HG03354 (cell line): ENCODE data around the gene SLC25A17.
"Not testable (repeated sequence)": the region's sequence is repeated elsewhere in the genome, so short reads cannot be mapped to it uniquely, and the experiment has no call there.

Experiments
- ATAC-seq: cut with Tn5 transposase; IDR thresholded peaks from one replicate; pipeline ENCODE4 v1.9.1; 2021; ENCODE audit warnings: mild to moderate bottlenecking; ENCODE audit not compliant: unreplicated experiment, poor library complexity, severe bottlenecking

The SLC25A17 gene

DNA sequence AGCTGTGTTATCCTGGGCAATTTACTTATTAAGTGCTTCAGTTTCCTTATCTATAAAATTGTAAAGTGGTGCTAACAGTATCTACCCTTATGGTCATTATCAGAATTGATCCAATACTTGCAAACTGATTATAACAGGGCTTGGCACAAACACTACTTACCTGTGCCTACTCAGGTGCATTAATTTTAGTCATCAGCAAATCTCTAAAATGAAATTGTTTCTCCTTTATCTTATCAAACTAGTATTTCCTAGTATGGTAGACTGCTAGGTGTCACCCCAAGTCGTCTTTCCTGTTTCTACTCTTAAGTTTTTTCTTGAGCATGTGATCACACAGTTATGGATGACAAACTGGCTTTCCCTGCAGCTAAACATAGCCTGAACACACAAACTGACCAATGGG lies 4.3 kb upstream of the SLC25A17 start:
- ATAC-seq, result no peak

DNA sequence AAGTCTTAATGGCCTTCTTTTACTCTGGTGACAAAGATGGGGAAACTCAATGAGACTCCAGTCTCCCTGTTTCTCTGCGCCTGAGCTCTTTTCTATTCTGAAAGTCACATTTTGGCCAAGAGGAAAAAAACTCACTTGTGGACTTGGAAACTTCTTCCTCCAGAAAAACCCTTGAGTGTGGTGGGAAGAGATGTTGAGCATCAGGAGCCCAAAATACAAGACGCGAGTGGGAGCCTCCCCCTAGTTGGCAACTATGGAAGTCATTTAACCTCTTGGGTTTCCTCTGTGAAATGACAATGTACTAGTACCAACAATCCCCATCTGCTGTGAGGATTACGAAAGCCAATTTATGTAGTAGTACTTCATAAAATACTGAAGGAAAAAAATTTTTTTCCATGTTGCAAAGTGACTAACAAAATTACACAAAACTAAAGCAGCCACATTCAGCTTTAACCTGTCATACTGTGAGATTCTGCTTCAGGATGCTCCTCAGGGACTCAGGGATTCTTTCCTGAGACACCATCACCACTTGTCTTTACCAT lies 524 bp upstream of the SLC25A17 start:
- ATAC-seq, result no peak

DNA sequence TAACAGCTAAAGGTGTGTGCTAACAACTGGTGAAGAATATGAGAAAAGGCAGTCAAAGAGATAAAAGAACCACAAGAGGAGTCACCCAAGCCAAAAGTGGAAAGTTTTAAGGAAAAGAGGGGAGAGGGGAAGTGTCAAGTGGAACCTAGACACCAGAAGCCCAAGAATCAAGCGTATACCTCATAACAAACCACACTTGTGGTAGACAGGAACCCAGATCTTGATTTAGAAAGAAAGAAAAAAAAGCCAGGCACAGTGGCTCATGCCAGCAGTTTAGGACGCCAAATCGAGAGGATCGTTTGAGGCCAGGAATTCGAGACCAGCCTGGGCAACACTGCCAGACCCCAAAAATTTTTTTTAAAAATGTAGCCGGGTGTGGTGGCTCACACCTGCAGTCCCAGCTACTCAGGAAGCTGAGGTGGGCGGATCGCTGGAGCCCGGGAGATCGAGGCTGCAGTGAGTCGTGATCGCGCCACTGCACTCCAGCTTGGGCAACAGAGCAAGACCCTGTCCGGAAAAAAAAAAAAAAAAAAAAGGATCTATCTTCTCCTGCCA lies 877 bp downstream of the SLC25A17 start:
- ATAC-seq, result no peak

DNA sequence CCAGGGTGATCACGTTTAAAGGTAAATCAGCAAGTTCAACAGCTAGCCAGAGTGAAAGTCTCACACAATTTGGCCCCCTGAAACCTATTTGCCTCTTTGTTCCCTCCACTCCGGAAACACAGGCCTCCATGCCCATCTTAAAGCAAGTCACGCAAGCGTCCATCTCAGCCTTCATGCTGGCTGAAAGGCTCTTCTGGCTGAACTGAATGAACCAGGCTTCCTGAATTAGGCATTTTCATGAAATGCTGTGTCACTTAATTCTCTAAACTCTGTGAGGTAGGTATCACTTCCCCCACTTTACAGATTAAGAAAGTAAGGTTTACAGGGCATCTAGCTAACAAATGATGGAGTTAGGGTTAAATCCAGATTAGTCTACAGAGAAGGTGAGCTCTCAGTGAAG lies 1.4 kb downstream of the SLC25A17 start:
- ATAC-seq, result no peak

DNA sequence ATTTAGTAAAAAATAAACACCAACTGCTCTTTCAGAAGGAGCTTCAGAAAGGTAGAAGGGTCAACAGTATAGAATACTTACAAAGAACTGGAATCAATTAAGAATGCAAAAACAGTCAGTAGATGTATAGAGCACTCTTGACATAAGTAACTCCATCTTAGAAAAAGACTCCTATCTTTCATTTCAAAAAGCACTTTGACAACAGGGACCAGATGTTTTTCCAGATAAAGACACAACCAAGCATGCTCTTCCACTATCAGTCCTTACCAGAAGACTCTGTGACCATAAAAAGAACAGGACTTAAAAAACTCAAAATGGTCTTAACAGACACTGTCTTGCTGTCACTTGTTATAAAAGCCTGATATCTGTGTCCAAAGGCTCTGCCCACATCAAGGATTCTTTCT lies 5.2 kb downstream of the SLC25A17 start:
- ATAC-seq, result no peak

DNA sequence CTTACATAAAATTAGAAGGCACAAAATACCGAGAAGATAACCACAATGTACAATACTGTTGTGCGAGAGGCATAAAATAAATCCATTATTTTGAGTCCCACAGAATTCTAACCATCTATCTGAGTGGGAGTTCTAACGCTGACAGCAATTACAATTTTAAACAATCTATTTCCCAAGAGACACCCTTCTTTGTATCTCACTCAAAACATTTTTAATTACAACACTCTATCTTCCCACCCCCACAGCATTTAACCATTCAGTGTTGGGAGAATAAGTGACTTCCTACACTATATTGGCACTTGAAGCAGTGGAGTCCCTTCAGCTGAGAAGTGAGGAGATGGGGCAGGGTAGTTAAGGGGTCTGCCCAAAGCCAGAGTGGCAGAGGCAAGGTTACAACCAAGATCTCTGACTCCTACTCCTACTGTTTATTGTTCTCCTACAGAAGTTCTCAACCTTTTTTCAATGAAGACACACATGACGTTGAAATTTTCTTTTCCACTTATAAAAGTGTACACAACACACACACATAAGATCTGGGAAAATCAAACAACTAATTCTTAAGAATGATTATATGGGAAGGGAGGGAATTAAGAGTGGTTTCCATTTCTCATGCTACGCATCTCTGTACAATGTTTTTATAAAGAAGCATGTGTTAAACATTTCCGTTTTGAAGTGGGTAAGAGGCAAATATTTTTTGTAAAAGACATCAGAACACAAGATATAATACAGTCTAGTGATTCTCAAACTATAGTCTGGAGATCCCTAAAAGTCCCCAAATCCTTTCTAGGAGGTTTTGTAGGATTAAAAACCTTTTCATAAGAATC lies 10.9 kb downstream of the SLC25A17 start:
- ATAC-seq, result no peak

DNA sequence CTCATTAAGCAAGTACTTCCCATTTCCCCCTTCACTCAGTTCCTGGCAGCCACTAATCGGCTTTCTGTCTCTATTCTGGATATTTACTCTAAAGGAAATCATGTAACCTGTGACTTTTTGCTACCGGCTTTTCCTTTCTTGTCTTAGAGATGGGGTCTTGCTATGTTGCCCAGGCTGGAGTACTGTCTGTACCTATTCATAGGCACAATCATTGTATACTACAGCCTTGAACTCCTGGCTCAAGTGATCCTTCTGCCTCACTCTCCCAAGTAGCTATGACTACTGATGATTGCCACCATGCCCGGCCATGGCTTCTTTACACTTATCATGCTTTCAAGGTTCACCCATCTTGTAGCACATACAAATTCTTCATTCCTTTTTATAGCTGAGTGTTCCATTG lies 12.4 kb downstream of the SLC25A17 start:
- ATAC-seq, result no peak

DNA sequence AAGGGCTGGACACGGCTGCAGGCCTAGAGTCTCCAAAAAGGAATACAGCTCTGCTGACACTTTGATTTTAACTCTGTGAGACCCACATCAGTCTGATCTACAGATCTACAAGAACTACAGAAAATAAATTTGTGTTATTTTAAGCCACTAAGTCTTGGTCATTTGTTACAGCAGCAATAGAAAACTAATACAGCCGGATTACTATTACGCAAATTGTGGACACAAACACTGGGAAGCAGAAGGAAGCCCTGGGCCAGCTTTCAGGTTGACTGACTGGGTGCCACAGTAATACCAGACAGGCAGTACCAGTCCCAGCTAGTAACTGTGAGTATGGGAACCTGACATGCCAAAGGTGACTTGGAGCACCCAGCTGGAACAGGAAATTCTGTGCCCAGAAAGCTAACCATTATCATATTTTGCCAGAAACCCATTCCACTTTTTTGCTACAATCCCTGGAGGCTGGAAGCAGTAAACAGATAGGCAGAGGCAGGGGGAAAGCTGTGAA lies 13.4 kb downstream of the SLC25A17 start:
- no peak for ATAC-seq

DNA sequence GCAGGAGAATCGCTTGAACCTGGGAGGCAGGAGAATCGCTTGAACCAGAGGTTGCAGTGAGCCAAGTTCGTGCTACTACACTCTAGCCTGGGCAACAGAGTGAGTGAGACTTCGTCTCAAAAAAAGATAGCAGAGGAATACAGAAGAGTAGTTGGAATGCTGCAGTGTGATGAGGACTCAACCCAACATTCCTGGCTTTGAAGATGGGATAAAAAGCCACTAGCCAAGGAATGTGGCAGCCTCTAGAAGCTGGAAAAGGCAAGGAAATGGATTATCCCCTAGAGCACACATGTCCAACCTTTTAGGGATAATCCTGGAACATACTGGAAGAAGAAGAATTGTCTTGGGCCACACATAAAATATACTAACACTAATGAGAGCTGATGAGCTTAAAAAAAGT lies 13.9 kb downstream of the SLC25A17 start:
- ATAC-seq, result no peak

DNA sequence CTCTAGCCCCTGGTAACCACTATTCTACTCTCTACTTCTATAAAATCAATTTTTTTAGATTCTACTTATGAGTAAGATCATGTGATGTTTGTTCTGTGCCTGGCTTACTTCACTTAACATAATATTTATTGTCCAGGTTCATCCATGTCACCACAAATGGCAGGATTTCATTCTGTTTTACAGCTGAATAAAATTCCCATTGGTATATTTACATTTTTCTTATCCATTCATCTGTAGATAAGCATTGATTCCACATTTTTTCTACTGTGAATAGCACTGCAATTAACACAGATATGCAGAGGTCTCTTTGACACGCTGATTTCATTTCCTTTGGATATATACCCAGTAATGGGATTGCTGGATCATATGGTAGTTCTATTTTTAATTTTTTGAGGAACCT lies 15.8 kb downstream of the SLC25A17 start:
- no peak for ATAC-seq

DNA sequence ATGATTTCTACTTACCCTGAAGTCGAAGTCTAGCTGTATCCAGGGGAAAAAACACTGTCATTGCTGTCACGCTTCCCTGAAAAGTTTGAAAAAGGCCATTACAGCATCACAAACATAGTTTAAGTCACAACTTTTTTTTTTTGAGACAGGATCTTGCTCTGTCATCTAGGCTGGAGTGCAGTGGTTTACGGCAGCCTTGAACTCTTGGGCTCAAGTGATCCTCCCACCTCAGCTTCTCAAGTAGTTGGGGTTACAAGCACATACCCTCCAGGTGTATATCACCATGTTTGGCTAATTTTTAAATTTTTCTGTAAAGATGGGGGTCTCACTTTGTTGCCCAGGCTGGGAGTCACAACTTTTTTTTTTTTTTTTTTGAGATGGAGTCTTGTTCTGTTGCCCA lies 20.1 kb downstream of the SLC25A17 start:
- no peak for ATAC-seq

DNA sequence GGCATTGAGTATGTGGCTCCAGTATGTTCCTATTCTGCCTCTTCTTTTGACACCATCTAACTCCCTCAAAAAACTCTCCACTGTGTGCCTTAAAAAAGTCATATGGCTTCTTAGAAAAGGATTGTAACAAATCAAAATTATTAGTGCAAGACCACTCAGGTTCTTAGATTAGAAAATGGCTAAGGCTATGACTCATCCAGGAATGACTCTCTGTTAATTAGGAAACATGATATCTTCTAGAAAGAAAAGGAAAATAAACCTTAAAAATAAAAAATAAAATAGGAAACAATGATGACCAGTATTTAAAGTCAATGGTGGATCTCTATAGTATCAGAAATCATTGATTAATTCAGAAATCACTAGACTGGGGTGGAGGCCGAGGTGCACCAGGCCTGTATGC lies 21.7 kb downstream of the SLC25A17 start:
- ATAC-seq, result no peak

DNA sequence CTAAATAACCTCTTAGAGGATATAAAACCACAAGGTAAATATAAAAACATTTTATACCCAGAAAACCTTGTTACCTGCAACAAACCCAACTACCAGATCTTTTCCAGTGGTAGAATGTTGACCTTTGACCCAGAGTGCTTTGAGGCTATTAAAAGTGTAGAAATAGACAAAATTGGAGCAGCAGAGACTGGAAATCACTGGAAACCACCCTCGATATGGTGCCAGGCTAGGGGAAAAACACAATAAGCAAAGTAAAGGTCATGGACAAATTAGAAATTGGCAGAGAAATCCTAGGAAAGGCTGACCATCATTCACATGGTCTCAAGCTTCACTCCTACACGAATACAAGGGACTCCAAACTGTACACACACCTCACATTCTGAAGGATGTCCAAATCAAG lies 26.7 kb downstream of the SLC25A17 start:
- ATAC-seq, result no peak

DNA sequence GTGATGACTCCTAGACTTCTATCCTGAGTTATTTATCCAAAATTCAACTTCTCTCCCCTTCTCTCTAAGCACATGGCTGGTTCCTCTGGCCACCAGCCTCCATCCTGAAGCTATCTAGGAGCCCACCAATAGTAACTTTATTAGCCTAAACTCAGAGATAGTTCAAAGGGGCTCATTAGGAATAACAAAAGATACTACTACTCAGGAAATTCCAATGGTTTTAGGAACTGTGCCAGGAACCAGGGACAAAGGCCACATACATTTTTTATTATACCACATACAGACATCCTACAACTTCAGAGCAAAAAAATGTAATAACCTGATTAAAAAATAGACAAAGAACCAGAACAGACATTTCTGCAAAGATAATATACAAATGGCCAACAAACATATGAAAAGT lies 27.9 kb downstream of the SLC25A17 start:
- ATAC-seq, result no peak

DNA sequence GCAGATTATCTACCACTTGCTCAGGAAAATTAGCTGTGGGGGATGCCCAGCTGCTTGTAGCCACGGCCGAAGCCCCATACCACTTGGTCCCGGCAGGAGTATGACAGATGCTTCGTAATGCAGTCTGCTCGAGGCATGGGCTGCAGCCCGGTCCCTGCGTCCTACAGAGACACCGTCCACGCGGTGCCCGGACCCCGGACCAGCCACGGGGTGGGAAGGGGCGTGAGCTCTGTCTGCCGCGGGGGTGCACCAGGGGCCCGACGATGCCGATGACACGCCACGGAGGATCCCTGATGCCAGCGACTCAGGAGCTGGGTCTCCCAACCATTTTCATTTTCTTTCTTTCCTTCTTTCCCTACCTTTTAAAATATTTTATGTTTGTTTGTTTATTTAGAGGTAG lies 30.0 kb downstream of the SLC25A17 start:
- no peak for ATAC-seq

DNA sequence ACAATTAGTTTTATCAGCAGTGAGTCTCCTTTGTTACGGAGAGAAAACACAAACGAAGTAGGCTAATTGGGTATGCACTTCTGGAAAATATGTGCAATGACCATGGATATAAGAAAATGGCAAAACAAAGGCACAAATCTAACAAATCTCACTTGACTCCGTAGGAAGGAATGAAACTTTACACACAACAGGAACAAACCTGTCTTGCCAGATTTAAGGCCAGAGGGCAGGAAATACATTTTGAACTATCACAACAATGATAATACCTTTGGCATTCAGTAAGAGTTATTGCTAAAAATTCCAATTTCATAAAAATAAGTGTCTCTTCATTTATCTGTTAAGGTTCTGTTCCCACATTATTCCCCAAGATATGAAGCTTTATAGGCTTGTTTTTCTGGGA lies 36.6 kb downstream of the SLC25A17 start:
- ATAC-seq, result no peak

DNA sequence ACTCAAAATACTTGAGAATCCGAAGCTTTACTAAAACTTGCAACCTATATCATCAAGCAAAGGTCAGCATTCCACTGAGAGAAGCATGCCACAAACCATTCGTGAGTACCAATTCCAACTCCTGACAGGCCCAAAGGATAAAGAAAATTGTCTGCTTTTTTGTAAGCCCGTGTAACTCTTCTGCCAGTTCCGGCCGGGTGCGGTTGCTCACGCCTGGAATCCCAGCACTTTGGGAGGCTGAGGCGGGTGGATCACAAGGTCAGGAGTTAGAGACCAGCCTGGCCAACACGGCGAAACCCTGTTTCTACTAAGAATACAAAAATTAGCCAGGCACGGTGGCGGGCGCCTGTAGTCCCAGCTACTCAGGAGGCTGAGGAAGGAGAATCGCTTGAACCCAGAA lies 37.4 kb downstream of the SLC25A17 start:
- not testable (repeated sequence) for ATAC-seq

DNA sequence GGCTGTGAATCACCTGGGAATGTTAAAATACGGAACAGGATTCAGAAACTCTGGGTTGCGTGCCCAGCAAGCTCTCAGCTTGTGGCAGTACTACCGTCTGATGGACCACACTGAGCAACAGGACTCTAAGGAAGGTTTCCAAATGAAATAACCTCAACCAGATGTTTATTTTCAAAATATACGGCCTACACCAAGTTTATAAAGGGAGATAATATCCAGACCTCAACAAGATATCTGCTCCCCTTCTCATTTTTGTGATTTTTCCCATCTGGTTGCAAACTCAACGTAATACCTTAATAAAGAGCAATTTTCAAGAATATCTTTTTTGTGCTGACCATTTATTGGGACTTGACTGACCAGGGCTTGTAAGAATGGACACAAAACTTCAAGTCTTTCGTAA lies 49.4 kb downstream of the SLC25A17 start:
- ATAC-seq, result no peak

DNA sequence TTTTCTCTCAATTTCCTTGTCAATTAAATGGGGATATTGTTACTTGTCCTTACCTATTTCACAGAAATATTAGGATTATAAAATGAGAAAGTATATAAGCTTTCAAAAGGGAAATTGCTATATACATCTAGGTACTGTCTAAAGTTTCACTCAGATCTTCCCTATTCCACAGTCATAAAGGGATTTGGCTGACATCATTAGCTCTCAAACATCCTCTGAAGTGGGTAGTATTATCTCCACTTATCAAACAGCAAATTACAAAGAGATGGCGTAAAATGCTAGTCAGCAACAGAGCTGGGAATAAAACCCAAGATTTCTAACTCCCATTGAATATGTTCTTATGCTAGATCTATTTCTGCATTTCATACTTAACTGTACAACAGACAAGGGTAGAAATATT lies 50.9 kb downstream of the SLC25A17 start:
- ATAC-seq, result no peak

DNA sequence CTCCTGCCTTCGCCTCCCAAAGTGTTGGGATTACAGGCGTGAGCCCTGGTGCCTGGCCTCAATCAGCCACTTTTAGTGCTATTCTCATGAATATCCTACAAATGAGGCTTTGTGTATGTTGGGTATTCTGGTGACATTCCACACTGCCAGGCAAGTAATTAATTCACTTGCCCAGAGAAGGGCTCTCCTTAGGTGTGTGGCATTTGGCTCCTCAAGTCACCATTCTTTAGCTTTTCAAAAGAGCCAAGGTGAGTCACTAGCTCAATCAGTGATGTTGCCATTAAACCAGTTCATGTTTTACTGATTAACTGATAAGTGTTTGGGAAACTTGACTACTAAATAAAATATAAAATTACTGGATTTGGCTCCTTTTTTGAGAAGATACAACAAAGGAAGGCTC lies 52.2 kb downstream of the SLC25A17 start:
- no peak for ATAC-seq

DNA sequence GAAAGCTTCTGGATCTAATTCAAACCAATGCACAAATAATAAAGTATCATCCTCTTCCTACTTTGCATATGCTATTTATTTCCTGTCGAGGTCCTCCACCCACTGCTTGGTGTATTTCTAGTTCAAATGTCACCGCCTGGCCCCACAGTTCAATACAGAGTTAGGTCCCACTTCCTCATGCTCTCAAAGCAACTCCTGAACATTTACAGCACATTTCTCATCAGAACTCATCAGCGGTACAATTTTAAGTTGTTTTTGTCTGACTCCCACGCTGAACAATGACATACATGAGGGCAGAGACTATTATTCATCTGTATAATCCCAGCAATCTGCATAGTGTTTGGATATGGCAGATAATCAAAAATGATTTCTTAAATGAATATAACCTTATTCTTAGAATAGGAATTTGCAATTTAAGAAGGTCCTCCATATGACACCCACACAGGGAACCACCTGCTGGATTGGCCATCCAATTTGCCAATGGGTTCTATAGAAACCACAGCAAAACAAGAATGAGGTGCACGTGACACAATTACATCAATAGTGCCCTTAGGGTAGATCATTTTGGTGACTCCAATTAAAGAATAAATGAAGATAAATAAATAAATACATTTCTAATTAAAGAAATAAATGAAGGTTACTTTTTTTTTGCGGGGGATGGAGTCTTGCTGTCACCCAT lies 54.2 kb downstream of the SLC25A17 start:
- no peak for ATAC-seq
